Activated CD4-positive, alpha-beta T cell treated with anti-CD3 and anti-CD28 coated beads for 36 hours (primary cell): Measurements from ENCODE around the gene OR2B2. TPM values are rescaled to one million over a fixed set of nuclear protein-coding genes. Genes with fewer than 3 reads are reported as not detected.
"Not testable (repeated sequence)": the region's sequence is repeated elsewhere in the genome, so short reads cannot be mapped to it uniquely, and the experiment has no call there.

Source experiments
- ATAC-seq: fragments of 200-7000 bp; cut with Tn5 transposase; one replicate; pipeline ENCODE4 v1.10.0; 2021; ENCODE audit warnings: mild to moderate bottlenecking, moderate library complexity
- CTCF ChIA-PET: fragments of 350-600 bp; sonication (Branson Sonifier 250); formaldehyde crosslinking; loops from one replicate; lab custom pipeline; 2021; ENCODE audit warnings: antibody characterized with exemption; lab: Charles Lee
- POLR2A ChIA-PET: fragments of 350-600 bp; sonication (Branson Sonifier 250); formaldehyde crosslinking; loops from one replicate; lab custom pipeline; 2021; ENCODE audit warnings: antibody characterized with exemption, inconsistent platforms; lab: Charles Lee
- DNase-seq: peaks from one replicate; pipeline ENCODE4 v3.0.0-alpha.2; 2020
- H3K27ac Mint-ChIP-seq: one replicate; pipeline ENCODE4 v1.8.0; 2021; ENCODE audit warnings: mixed read lengths
- H3K27me3 Mint-ChIP-seq: one replicate; pipeline ENCODE4 v1.8.0; 2021; ENCODE audit warnings: mixed read lengths
- H3K36me3 Mint-ChIP-seq: one replicate; pipeline ENCODE4 v1.8.0; 2021; ENCODE audit warnings: low read depth, mixed read lengths
- H3K4me1 Mint-ChIP-seq: one replicate; pipeline ENCODE4 v1.8.0; 2021; ENCODE audit warnings: mixed read lengths
- H3K4me3 Mint-ChIP-seq: one replicate; pipeline ENCODE4 v1.8.0; 2021; ENCODE audit warnings: mild to moderate bottlenecking, moderate library complexity, mixed read lengths
- H3K9me3 Mint-ChIP-seq: one replicate; pipeline ENCODE4 v1.8.0; 2021; ENCODE audit warnings: low read depth, mixed read lengths
- intact Hi-C, 2 experiments: fragments of 100-400 bp; cut with DNase I in 1 of 2; cut with micrococcal nuclease in 1 of 2; formaldehyde crosslinking; loops; one replicate each; pipeline versions ENCODE4 v1.14.2 to v1.15.1; 2022 to 2024; cut with DNase I, micrococcal nuclease
- total RNA-seq, 2 experiments: library from RNA; stranded (reverse); gene quantifications; one replicate each; pipeline ENCODE4 v1.2.3, GENCODE V29; 2021

Gene OR2B2
- total RNA-seq: not detected

- intact Hi-C loops: no loop called here
- H3K9me3 Mint-ChIP-seq: no peaks in the 10 kb centered on the region
- CTCF ChIA-PET: no interaction called here
- no peak for ATAC-seq
- peaks cover 13% of the 10 kb centered on the region for H3K27me3 Mint-ChIP-seq
- DNase-seq: no peak
- no peak within 1 kb of the TSS for H3K4me3 Mint-ChIP-seq
- no peaks in the 10 kb centered on the region for H3K36me3 Mint-ChIP-seq
- H3K4me1 Mint-ChIP-seq: no peaks in the 10 kb centered on the region
- H3K27ac Mint-ChIP-seq: no peak within 1 kb of the TSS
- POLR2A ChIA-PET: no interaction called here
Measured at GRCh38 chr6:27911956-27912446, at the start of gene OR2B2. TSS of gene OR2B2 (minus strand) at chr6:27912396. CDS start at chr6:27912319, 77 bp downstream.

GRCh38 chr6:27957516-27957915, 45.3 kb upstream of the OR2B2 start:
- Mint-ChIP-seq H3K4me1 (no peaks in the 10 kb centered on the region), H3K9me3 (no peaks in the 10 kb centered on the region), H3K4me3 (no peak overlapping the region), H3K27me3 (peaks cover 37% of the 10 kb centered on the region), H3K27ac (no peak overlapping the region), H3K36me3 (no peaks in the 10 kb centered on the region)
- no peak for DNase-seq
- ChIA-PET CTCF (no interaction called here), POLR2A (no interaction called here)
- intact Hi-C loops: no loop called here
- ATAC-seq: no peak

- ChIA-PET CTCF (no interaction called here), POLR2A (no interaction called here)
- no peak for ATAC-seq
- H3K4me1 Mint-ChIP-seq: no peaks in the 10 kb centered on the region
- no peak within 1 kb of the TSS for H3K27ac Mint-ChIP-seq
- peaks cover 39% of the 10 kb centered on the region for H3K27me3 Mint-ChIP-seq
- no peak for DNase-seq
- H3K4me3 Mint-ChIP-seq: no peak within 1 kb of the TSS
- intact Hi-C loops: no loop called here
- H3K36me3 Mint-ChIP-seq: no peaks in the 10 kb centered on the region
- no peaks in the 10 kb centered on the region for H3K9me3 Mint-ChIP-seq
Measured at GRCh38 chr6:27956941-27957340, 44.7 kb upstream of the OR2B2 start, which contains the start of gene OR2B6. TSS of gene OR2B6 (plus strand) at chr6:27957241. CDS start at chr6:27957241, 0 bp downstream.

GRCh38 chr6:27951040-27951439, 38.8 kb upstream of the OR2B2 start:
- no peak for ATAC-seq
- Mint-ChIP-seq H3K27me3 (peaks cover 41% of the 10 kb centered on the region), H3K4me1 (no peaks in the 10 kb centered on the region)

GRCh38 chr6:27948237-27948636, 36.0 kb upstream of the OR2B2 start:
- DNase-seq (no peak), ATAC-seq (no peak)
- ChIA-PET POLR2A (no interaction called here), CTCF (no interaction called here)
- intact Hi-C loops: no loop called here
- Mint-ChIP-seq H3K36me3 (no peaks in the 10 kb centered on the region), H3K27ac (no peak overlapping the region), H3K9me3 (peaks cover 6% of the 10 kb centered on the region), H3K27me3 (peaks cover 31% of the 10 kb centered on the region), H3K4me3 (no peak overlapping the region), H3K4me1 (no peaks in the 10 kb centered on the region)

More at GRCh38 chr6:27951040-27951439, 38.8 kb upstream of the OR2B2 start:
- POLR2A ChIA-PET: no interaction called here
- Mint-ChIP-seq H3K9me3 (peaks cover 6% of the 10 kb centered on the region), H3K36me3 (no peaks in the 10 kb centered on the region), H3K27ac (no peak overlapping the region), H3K4me3 (no peak overlapping the region)
- intact Hi-C loops: no loop called here
- CTCF ChIA-PET: no interaction called here
- DNase-seq: no peak

- POLR2A ChIA-PET, DNase-seq, CTCF ChIA-PET, ATAC-seq, H3K36me3 Mint-ChIP-seq, H3K9me3 Mint-ChIP-seq, H3K4me3 Mint-ChIP-seq, H3K4me1 Mint-ChIP-seq, H3K27ac Mint-ChIP-seq, intact Hi-C loops: not testable (repeated sequence)
- peaks cover 42% of the 10 kb centered on the region for H3K27me3 Mint-ChIP-seq
Measured at GRCh38 chr6:27943072-27943471, 30.9 kb upstream of the OR2B2 start.

GRCh38 chr6:27940766-27941165, 28.6 kb upstream of the OR2B2 start:
- Mint-ChIP-seq H3K27ac (no peak overlapping the region), H3K4me3 (no peak overlapping the region), H3K9me3 (no peaks in the 10 kb centered on the region), H3K36me3 (no peaks in the 10 kb centered on the region), H3K4me1 (no peaks in the 10 kb centered on the region), H3K27me3 (peaks cover 42% of the 10 kb centered on the region)
- ChIA-PET CTCF (no interaction called here), POLR2A (no interaction called here)
- intact Hi-C loops: no loop called here
- DNase-seq (no peak), ATAC-seq (no peak)

GRCh38 chr6:27931209-27931608, 19.0 kb upstream of the OR2B2 start:
- intact Hi-C loops: no loop called here
- CTCF ChIA-PET: interaction anchor here (0.6 kb wide), 1 partner anchor 51 kb away, joined by 3 read pairs; no protein-coding TSS in a partner anchor
- Mint-ChIP-seq H3K4me1 (no peaks in the 10 kb centered on the region), H3K4me3 (no peak overlapping the region), H3K9me3 (no peaks in the 10 kb centered on the region), H3K36me3 (no peaks in the 10 kb centered on the region), H3K27me3 (peaks cover 25% of the 10 kb centered on the region), H3K27ac (no peak overlapping the region)
- no peak for DNase-seq
- no peak for ATAC-seq
- POLR2A ChIA-PET: no interaction called here

GRCh38 chr6:27929930-27930329, 17.7 kb upstream of the OR2B2 start:
- DNase-seq, H3K9me3 Mint-ChIP-seq, H3K4me3 Mint-ChIP-seq, H3K4me1 Mint-ChIP-seq, H3K27ac Mint-ChIP-seq, ATAC-seq, H3K36me3 Mint-ChIP-seq, CTCF ChIA-PET, POLR2A ChIA-PET, intact Hi-C loops: not testable (repeated sequence)
- H3K27me3 Mint-ChIP-seq: peaks cover 21% of the 10 kb centered on the region

GRCh38 chr6:27928041-27928440, 15.8 kb upstream of the OR2B2 start:
- ATAC-seq, CTCF ChIA-PET, H3K36me3 Mint-ChIP-seq, H3K4me1 Mint-ChIP-seq, H3K9me3 Mint-ChIP-seq, intact Hi-C loops, H3K4me3 Mint-ChIP-seq, POLR2A ChIA-PET, H3K27ac Mint-ChIP-seq, DNase-seq: not testable (repeated sequence)
- H3K27me3 Mint-ChIP-seq: peaks cover 22% of the 10 kb centered on the region

- H3K9me3 Mint-ChIP-seq: no peaks in the 10 kb centered on the region
- no peak for ATAC-seq
- no peak overlapping the region for H3K27ac Mint-ChIP-seq
- H3K27me3 Mint-ChIP-seq: peaks cover 20% of the 10 kb centered on the region
- CTCF ChIA-PET: no interaction called here
- no peak overlapping the region for H3K4me3 Mint-ChIP-seq
- H3K36me3 Mint-ChIP-seq: no peaks in the 10 kb centered on the region
- POLR2A ChIA-PET: no interaction called here
- H3K4me1 Mint-ChIP-seq: no peaks in the 10 kb centered on the region
- intact Hi-C loops: no loop called here
- DNase-seq: no peak
Measured at GRCh38 chr6:27924179-27924578, 12.0 kb upstream of the OR2B2 start.

GRCh38 chr6:27922949-27923348, 10.8 kb upstream of the OR2B2 start:
- Mint-ChIP-seq H3K4me1 (no peaks in the 10 kb centered on the region), H3K9me3 (no peaks in the 10 kb centered on the region), H3K4me3 (no peak overlapping the region), H3K27me3 (peaks cover 17% of the 10 kb centered on the region), H3K36me3 (no peaks in the 10 kb centered on the region), H3K27ac (no peak overlapping the region)
- DNase-seq (no peak), ATAC-seq (no peak)
- CTCF ChIA-PET: no interaction called here
- intact Hi-C loops: no loop called here
- POLR2A ChIA-PET: no interaction called here
